OCI-LY1 (cell line): ENCODE data around the gene NUP93.

Experiments used
- EZH2 ChIP-seq: fragments of 200-600 bp; sonication (generic), shearing (Covaris generic); IDR thresholded peaks from 2 replicates; pipeline ENCODE4 v1.8.0; 2017; ENCODE audit warnings: borderline replicate concordance, mixed run types, mild to moderate bottlenecking, antibody characterized with exemption, low read length, moderate library complexity, mixed read lengths
- TF ChIP-seq, protein P1 (sequence below): fragments of 200-600 bp; sonication (generic), shearing (Covaris generic); IDR thresholded peaks from 2 replicates; pipeline ENCODE4 v1.5.1; 2017; ENCODE audit warnings: mild to moderate bottlenecking, antibody characterized with exemption, low read length, moderate library complexity, mixed read lengths

DNA sequence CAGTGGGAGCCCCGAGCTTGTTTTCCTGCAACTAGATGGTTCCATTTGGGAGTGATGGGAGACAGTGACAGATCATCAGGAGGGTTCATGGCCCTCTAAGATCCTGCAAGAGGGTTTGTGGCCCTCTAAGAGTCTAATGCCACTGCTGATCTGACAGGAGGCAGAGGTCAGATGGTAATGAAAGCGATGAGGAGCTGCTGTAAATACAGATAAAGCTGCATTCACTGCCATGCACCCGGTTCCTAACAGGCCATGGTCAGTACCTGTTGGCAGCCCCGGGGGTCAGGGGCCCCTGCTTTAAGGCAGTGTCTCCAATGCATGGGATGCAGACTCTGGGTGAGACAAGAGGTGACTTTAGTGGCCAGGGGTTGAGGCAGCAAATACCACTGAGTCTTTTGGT is 165.9 kb downstream of the NUP93 start:
- TF ChIP-seq, protein P1, sequence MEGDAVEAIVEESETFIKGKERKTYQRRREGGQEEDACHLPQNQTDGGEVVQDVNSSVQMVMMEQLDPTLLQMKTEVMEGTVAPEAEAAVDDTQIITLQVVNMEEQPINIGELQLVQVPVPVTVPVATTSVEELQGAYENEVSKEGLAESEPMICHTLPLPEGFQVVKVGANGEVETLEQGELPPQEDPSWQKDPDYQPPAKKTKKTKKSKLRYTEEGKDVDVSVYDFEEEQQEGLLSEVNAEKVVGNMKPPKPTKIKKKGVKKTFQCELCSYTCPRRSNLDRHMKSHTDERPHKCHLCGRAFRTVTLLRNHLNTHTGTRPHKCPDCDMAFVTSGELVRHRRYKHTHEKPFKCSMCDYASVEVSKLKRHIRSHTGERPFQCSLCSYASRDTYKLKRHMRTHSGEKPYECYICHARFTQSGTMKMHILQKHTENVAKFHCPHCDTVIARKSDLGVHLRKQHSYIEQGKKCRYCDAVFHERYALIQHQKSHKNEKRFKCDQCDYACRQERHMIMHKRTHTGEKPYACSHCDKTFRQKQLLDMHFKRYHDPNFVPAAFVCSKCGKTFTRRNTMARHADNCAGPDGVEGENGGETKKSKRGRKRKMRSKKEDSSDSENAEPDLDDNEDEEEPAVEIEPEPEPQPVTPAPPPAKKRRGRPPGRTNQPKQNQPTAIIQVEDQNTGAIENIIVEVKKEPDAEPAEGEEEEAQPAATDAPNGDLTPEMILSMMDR, result no peak
- TF ChIP-seq EZH2, result no peak
